Right lobe of liver (tissue), 4 donors: ENCODE results near the gene LTBP3.

Experiments
- CTCF ChIP-seq, 4 donors: fragments of 200-600 bp in 3 of 4; fragments of 450-650 bp in 1 of 4; IDR thresholded peaks; one replicate each; pipeline versions ENCODE4 v1.5.1 to v1.8.0; 2016 to 2022; ENCODE audit warnings: antibody characterized with exemption in 4 of 4, mild to moderate bottlenecking in 2 of 4
- POLR2A ChIP-seq: fragments of 450-650 bp; IDR thresholded peaks from one replicate; pipeline ENCODE4 v1.6.1; 2017; ENCODE audit warnings: antibody characterized with exemption, mild to moderate bottlenecking
- donor health status: DM: no; HTN: no; CAD: no.
- donor health status: DM: no; HTN: no; CAD: no.
- donor health status: DM: no; HTN: yes; CAD: no.

GRCh38 chr11:65552388-65552951 is 5.7 kb downstream of the LTBP3 start:
- TF ChIP-seq CTCF (IDR thresholded peaks at IDR 0.05) (no peak), POLR2A (no peak)
